ENCODE data around the gene FAM170B. TPM values are rescaled to one million over a fixed set of nuclear protein-coding genes. Genes with fewer than 3 reads are reported as not detected.

FAM170B gene
- total and polyA plus RNA-seq, 10 donors: 0.05 to 0.06 TPM; not detected in 8

DNA sequence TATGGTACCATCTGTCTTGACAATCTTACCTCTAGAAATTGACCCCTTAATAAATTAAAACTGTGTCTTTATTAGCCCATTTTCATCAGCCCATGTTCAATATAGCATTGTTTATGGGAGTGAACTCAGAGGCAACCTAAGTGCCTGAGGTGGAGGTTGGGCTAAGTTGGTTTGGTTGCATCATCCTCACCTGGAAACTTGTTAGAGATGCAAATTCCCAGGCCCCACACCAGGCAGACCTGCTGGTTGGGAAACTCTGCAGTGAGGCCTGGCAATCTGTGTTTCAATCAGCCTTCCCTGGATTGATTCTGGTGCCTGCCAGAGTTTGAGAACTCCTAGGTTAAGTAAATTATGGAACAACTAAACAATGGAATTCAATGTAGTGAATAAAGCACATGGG, 9.4 kb upstream of the FAM170B start:
- Histone ChIP-seq H3K27ac (no peak overlapping the region), H3K9me3 (peaks cover 0 to 19% (median 15%) of the 10 kb centered on the region in 8 donors), H3K36me3 (no peaks in the 10 kb centered on the region), H3K27me3 (replicated peaks in 1 of 7) (peaks cover 0 to 10% (median 0%) of the 10 kb centered on the region in 7 donors), H3K4me3 (no peak overlapping the region), H3K4me1 (no peaks in the 10 kb centered on the region)
- DNase-seq: no peak
- TF ChIP-seq POLR2A (IDR thresholded peaks at IDR 0.05) (no peak), POLR2AphosphoS5 (IDR thresholded peaks at IDR 0.05) (no peak)
- TF ChIP-seq, protein P1, sequence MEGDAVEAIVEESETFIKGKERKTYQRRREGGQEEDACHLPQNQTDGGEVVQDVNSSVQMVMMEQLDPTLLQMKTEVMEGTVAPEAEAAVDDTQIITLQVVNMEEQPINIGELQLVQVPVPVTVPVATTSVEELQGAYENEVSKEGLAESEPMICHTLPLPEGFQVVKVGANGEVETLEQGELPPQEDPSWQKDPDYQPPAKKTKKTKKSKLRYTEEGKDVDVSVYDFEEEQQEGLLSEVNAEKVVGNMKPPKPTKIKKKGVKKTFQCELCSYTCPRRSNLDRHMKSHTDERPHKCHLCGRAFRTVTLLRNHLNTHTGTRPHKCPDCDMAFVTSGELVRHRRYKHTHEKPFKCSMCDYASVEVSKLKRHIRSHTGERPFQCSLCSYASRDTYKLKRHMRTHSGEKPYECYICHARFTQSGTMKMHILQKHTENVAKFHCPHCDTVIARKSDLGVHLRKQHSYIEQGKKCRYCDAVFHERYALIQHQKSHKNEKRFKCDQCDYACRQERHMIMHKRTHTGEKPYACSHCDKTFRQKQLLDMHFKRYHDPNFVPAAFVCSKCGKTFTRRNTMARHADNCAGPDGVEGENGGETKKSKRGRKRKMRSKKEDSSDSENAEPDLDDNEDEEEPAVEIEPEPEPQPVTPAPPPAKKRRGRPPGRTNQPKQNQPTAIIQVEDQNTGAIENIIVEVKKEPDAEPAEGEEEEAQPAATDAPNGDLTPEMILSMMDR (IDR thresholded peaks at IDR 0.05 in 8 of 11, conservative IDR thresholded peaks at IDR 0.05 in 3 of 11): no peak
- intact Hi-C loops (cut with DNase I; ENCODE audit: low total_unique reads): no loop called here

DNA sequence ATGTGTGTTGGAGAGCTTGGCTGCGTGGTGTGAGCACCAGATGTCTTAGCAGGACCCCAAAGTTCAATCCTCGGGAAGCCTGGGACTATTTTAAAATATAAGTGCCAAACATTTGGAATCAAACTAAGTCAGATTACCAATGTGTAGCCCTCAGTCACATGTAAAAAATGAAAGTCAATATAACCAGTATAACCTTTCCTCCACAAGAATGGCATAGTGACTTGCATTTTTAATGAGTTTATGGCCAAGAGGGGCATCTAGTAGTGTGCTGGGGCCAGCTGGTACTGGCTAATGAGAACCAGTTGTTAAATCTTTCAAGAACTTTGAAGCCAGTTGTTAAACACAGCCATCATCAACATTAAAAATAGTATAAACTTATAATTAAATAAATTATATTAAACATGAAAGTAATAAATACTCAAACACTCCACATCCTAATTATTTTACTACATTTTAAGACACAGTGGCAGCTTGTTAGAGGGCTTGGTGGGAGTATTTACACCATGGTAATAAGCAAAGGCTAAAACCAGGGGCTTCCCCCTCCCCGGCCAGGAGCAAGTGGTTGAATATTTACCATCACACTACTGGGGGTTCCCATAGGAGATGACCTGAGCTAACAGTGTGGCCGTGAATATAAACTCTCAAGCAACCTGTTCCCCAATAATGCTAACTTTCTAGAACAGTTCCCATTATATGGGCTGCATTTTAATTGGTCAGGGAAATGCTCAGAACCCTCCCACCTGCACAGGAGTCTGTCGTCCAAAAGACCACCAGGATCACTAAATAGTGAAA, 7.9 kb upstream of the FAM170B start:
- TF ChIP-seq POLR2AphosphoS5 (IDR thresholded peaks at IDR 0.05) (no peak), POLR2A (IDR thresholded peaks at IDR 0.05) (no peak)
- TF ChIP-seq, protein P1 (IDR thresholded peaks at IDR 0.05 in 8 of 11, conservative IDR thresholded peaks at IDR 0.05 in 3 of 11): no peak
- Histone ChIP-seq H3K4me1 (no peaks in the 10 kb centered on the region), H3K27me3 (replicated peaks in 1 of 7) (peaks cover 0 to 5% (median 0%) of the 10 kb centered on the region in 7 donors), H3K9me3 (peaks cover 0 to 4% (median under 1%) of the 10 kb centered on the region in 8 donors), H3K27ac (no peak overlapping the region), H3K4me3 (no peak overlapping the region), H3K36me3 (no peaks in the 10 kb centered on the region)
- intact Hi-C loops (cut with DNase I; ENCODE audit: low total_unique reads): no loop called here
- WGBS, 5 donors: 83 to 89% (median 86%) methylated on average over 5 of the region's 5 CpGs
- no peak for DNase-seq

DNA sequence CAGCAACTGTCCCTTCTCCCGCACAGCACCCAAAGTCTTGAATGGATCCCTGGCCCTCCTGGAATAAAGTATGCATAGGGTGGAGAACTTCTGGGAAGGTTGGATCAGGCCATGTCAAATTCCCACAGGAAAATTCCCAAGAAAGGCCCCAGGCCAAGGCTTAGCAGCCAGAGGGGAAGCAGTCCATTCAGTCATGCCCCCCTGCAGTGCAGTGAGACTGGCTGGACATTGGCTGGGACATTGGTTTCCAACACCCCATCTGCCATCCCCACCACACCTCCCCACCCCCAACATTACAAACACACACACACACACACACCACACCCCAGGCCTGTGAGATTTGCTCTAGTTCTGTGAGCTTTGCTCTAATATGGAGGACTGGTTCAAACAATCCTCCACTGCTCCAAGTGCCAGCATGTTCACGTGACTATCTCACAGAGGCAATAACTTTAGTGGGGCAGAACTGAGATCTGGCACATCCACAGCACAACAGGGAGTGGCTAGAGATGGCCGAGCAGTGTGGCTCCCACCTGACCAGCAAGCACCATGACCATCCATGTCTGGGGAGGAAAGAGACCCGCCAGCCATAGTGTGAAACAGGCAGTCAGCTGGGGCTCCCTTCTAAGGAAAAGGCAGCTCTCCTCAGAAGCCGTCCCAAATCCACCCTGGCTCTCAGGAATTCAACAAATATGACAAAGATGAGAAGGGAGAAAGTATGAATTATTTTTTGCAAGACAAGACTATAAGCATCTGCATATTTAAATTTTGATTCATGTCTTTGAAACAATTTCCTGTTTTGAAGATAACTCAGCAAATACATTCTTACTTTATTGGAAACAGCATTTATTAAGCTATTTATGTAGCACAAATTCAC, 6.7 kb upstream of the FAM170B start:
- H3K4me1 ChIP-seq: peaks cover 0 to 8% (median 0%) of the 10 kb centered on the region in 6 donors
- intact Hi-C loops (cut with DNase I; ENCODE audit: low total_unique reads): no loop called here
- no peak for TF ChIP-seq POLR2A (IDR thresholded peaks at IDR 0.05)
- TF ChIP-seq POLR2AphosphoS5 (IDR thresholded peaks at IDR 0.05): no peak
- TF ChIP-seq, protein P1 (IDR thresholded peaks at IDR 0.05 in 8 of 11, conservative IDR thresholded peaks at IDR 0.05 in 3 of 11): no peak
- no peaks in the 10 kb centered on the region for H3K9me3 ChIP-seq
- no peak for DNase-seq
- no peaks in the 10 kb centered on the region for H3K27me3 ChIP-seq (replicated peaks in 1 of 7)
- WGBS, 5 donors: 83 to 94% (median 92%) methylated on average over 5 of the region's 5 CpGs
- no peak overlapping the region for H3K27ac ChIP-seq
- no peaks in the 10 kb centered on the region for H3K36me3 ChIP-seq
- H3K4me3 ChIP-seq: no peak overlapping the region

DNA sequence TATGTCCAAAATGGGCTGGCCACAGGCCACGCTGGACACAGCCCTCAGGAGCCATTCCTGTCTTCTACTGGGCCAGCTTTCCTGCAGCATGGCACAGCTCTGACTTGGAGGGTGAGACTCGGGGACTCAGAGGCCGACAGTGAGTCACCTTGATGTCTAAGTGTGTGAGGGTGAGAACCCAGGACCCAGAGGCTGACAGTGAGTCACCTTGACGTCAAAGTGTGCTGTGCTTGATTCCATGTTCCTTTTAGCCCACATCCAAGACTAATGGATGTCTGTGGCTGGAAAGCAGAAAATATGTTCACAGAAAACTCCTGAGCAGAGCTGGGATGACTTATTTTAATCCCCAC, 6.0 kb upstream of the FAM170B start:
- Histone ChIP-seq H3K27ac (no peak overlapping the region), H3K27me3 (replicated peaks in 1 of 7) (no peaks in the 10 kb centered on the region), H3K36me3 (no peaks in the 10 kb centered on the region), H3K4me3 (no peak overlapping the region), H3K9me3 (no peaks in the 10 kb centered on the region), H3K4me1 (peaks cover 0 to 15% (median 0%) of the 10 kb centered on the region in 6 donors)
- TF ChIP-seq POLR2AphosphoS5 (IDR thresholded peaks at IDR 0.05): no peak
- TF ChIP-seq POLR2A (IDR thresholded peaks at IDR 0.05): no peak
- TF ChIP-seq, protein P1 (IDR thresholded peaks at IDR 0.05 in 8 of 11, conservative IDR thresholded peaks at IDR 0.05 in 3 of 11): no peak
- intact Hi-C loops (cut with DNase I; ENCODE audit: low total_unique reads): no loop called here
- DNase-seq: no peak
- WGBS, 5 donors: 59 to 92% (median 90%) methylated on average over 4 of the region's 4 CpGs
